ENCODE results near the gene FCRL2.
"Not testable (repeated sequence)": the region's sequence is repeated elsewhere in the genome, so short reads cannot be mapped to it uniquely, and the experiment has no call there.

The FCRL2 gene

GRCh38 chr1:157751283-157751682 lies 25.6 kb downstream of the FCRL2 start:
- DNase-seq, result no peak

- DNase-seq, result no peak
These were observed 28.6 kb downstream of the FCRL2 start for GRCh38 chr1:157748262-157748817.

- DNase-seq, result no peak
These were observed 37.6 kb downstream of the FCRL2 start for GRCh38 chr1:157739229-157739901.

GRCh38 chr1:157735991-157736390 lies 40.9 kb downstream of the FCRL2 start:
- DNase-seq, result not testable (repeated sequence)

- DNase-seq, result peak; percentile 17
These were observed 42.6 kb downstream of the FCRL2 start for GRCh38 chr1:157734321-157734720.

- DNase-seq, result no peak
These were observed 44.2 kb downstream of the FCRL2 start for GRCh38 chr1:157732755-157733154.

GRCh38 chr1:157725221-157725577 lies 51.7 kb downstream of the FCRL2 start:
- peak; percentile 43 for DNase-seq

- no peak for DNase-seq
These were observed 52.3 kb downstream of the FCRL2 start for GRCh38 chr1:157724537-157725220.

GRCh38 chr1:157723157-157723556 lies 53.8 kb downstream of the FCRL2 start:
- DNase-seq, result no peak

GRCh38 chr1:157721985-157722384 lies 54.9 kb downstream of the FCRL2 start:
- no peak for DNase-seq

GRCh38 chr1:157715736-157716135 lies 61.2 kb downstream of the FCRL2 start:
- no peak for DNase-seq

- no peak for DNase-seq
These were observed 65.1 kb downstream of the FCRL2 start for GRCh38 chr1:157711802-157712201.

GRCh38 chr1:157704878-157705277 lies 72.1 kb downstream of the FCRL2 start:
- no peak for DNase-seq

- no peak for DNase-seq
These were observed 73.0 kb downstream of the FCRL2 start for GRCh38 chr1:157703981-157704380.

- no peak for DNase-seq
These were observed 74.6 kb downstream of the FCRL2 start for GRCh38 chr1:157702308-157702825.

GRCh38 chr1:157700732-157701131 lies 76.2 kb downstream of the FCRL2 start, which contains the start of gene FCRL3:
Gene FCRL3, minus strand, starts transcription at chr1:157700769. Its CDS starts 280 bp downstream, at chr1:157700489.
- DNase-seq, result no peak

GRCh38 chr1:157700305-157700704 lies 76.6 kb downstream of the FCRL2 start:
- DNase-seq, result no peak

GRCh38 chr1:157697781-157698569 lies 79.0 kb downstream of the FCRL2 start:
- DNase-seq, result no peak

- DNase-seq, result no peak
These were observed 79.8 kb downstream of the FCRL2 start for GRCh38 chr1:157696966-157697628.
